HepG2 (cell line): ENCODE data around the gene ZSCAN1. TPM values are rescaled to one million over a fixed set of nuclear protein-coding genes. Genes with fewer than 3 reads are reported as not detected.

Experiments used
- CHCHD3 ChIP-seq: sonication (generic); formaldehyde crosslinking; IDR thresholded peaks from 2 replicates; pipeline ENCODE4 v1.8.0; 2022; ENCODE audit warnings: mild to moderate bottlenecking, missing genetic modification reagents, moderate library complexity
- DNMT1 ChIP-seq: sonication (generic); formaldehyde crosslinking; IDR thresholded peaks from 2 replicates; pipeline ENCODE4 v1.5.1; 2020; ENCODE audit warnings: mild to moderate bottlenecking, missing genetic modification reagents
- FOXA1 ChIP-seq, 2 experiments: fragments of 450-650 bp in 1 of 2; sonication (generic) in 1 of 2; formaldehyde crosslinking in 1 of 2; IDR thresholded peaks; 2 replicates each; pipeline versions ENCODE4 v1.4.0 to v1.6.1; 2016 to 2020; ENCODE audit warnings: missing genetic modification reagents in 1 of 2
- FOXK2 ChIP-seq: fragments of 450-650 bp; IDR thresholded peaks from 2 replicates; pipeline ENCODE4 v1.6.1; 2016
- HMGXB4 ChIP-seq, 2 experiments: sonication (generic) in 1 of 2; formaldehyde crosslinking in 1 of 2; IDR thresholded peaks; 2 replicates each; pipeline versions ENCODE4 v1.4.0 to v1.6.1; 2018 to 2020; ENCODE audit warnings: missing genetic modification reagents in 2 of 2, borderline replicate concordance in 1 of 2, low read depth in 1 of 2, mild to moderate bottlenecking in 1 of 2, missing biosample characterization in 1 of 2
- HNF4A ChIP-seq: sonication (generic); formaldehyde crosslinking; IDR thresholded peaks from 2 replicates; pipeline ENCODE4 v1.4.0; 2020; ENCODE audit warnings: missing genetic modification reagents
- HOXD1 ChIP-seq: sonication (generic); formaldehyde crosslinking; IDR thresholded peaks from 2 replicates; pipeline ENCODE4 v1.5.0; 2020; ENCODE audit warnings: missing genetic modification reagents
- NCOA2 ChIP-seq: sonication (generic); formaldehyde crosslinking; IDR thresholded peaks from 2 replicates; pipeline ENCODE4 v1.8.0; 2022; ENCODE audit warnings: inconsistent platforms
- SALL1 ChIP-seq: sonication (generic); formaldehyde crosslinking; IDR thresholded peaks from 2 replicates; pipeline ENCODE4 v1.8.0; 2022; ENCODE audit warnings: mild to moderate bottlenecking, missing genetic modification reagents
- ZC3H13 ChIP-seq: sonication (generic); formaldehyde crosslinking; IDR thresholded peaks from 2 replicates; pipeline ENCODE4 v1.8.1; 2023; ENCODE audit warnings: mild to moderate bottlenecking, missing genetic modification reagents, moderate library complexity
- ZNF160 ChIP-seq: sonication (generic); formaldehyde crosslinking; IDR thresholded peaks from 2 replicates; pipeline ENCODE4 v1.8.0; 2022; ENCODE audit warnings: mild to moderate bottlenecking, inconsistent platforms, missing genetic modification reagents
- ZNF256 ChIP-seq: sonication (generic); formaldehyde crosslinking; conservative IDR thresholded peaks from 2 replicates; pipeline ENCODE4 v1.4.0; 2020; ENCODE audit warnings: missing genetic modification reagents
- ZNF33B ChIP-seq: sonication (generic); formaldehyde crosslinking; IDR thresholded peaks from 2 replicates; pipeline ENCODE4 v1.5.1; 2020; ENCODE audit warnings: mild to moderate bottlenecking, missing genetic modification reagents
- ZNF430 ChIP-seq: sonication (generic); formaldehyde crosslinking; IDR thresholded peaks from 2 replicates; pipeline ENCODE4 v1.9.0; 2021; ENCODE audit warnings: mild to moderate bottlenecking, missing genetic modification reagents
- ZNF501 ChIP-seq: sonication (generic); formaldehyde crosslinking; IDR thresholded peaks from 2 replicates; pipeline ENCODE4 v1.5.1; 2020; ENCODE audit warnings: mild to moderate bottlenecking, moderate library complexity, missing genetic modification reagents
- ZNF549 ChIP-seq: sonication (generic); formaldehyde crosslinking; IDR thresholded peaks from 2 replicates; pipeline ENCODE4 v1.5.0; 2020; ENCODE audit warnings: missing genetic modification reagents
- ZNF572 ChIP-seq: sonication (generic); formaldehyde crosslinking; IDR thresholded peaks from 2 replicates; pipeline ENCODE4 v1.5.1; 2020; ENCODE audit warnings: mild to moderate bottlenecking, missing genetic modification reagents
- ZNF605 ChIP-seq: sonication (generic); formaldehyde crosslinking; IDR thresholded peaks from 2 replicates; pipeline ENCODE4 v1.8.0; 2022; ENCODE audit warnings: mild to moderate bottlenecking, missing genetic modification reagents
- ZNF749 ChIP-seq: sonication (generic); formaldehyde crosslinking; IDR thresholded peaks from 2 replicates; pipeline ENCODE4 v1.8.0; 2022; ENCODE audit warnings: mild to moderate bottlenecking, missing genetic modification reagents, moderate library complexity, borderline replicate concordance
- ZNF782 ChIP-seq: sonication (generic); formaldehyde crosslinking; IDR thresholded peaks from 2 replicates; pipeline ENCODE4 v1.4.0; 2020; ENCODE audit warnings: missing genetic modification reagents, mild to moderate bottlenecking, borderline replicate concordance
- ZNF788 ChIP-seq: sonication (generic); formaldehyde crosslinking; IDR thresholded peaks from 2 replicates; pipeline ENCODE4 v1.5.0; 2020; ENCODE audit warnings: mild to moderate bottlenecking, missing genetic modification reagents, borderline replicate concordance
- ZNF790 ChIP-seq: sonication (generic); formaldehyde crosslinking; IDR thresholded peaks from 2 replicates; pipeline ENCODE4 v1.8.0; 2022; ENCODE audit warnings: missing genetic modification reagents, mild to moderate bottlenecking, borderline replicate concordance
- polyA plus RNA-seq, 8 experiments: library from polyadenylated mRNA; depleted of rRNA in 3 of 8; stranded (reverse) in 7 of 8; unstranded in 1 of 8; fragments of >200 nt; fragmentation: Illumina TruSeq in 4 of 8; extraction: Trizol in 4 of 8; gene quantifications; 2 replicates each; pipeline versions ENCODE4 v1.2.1 to v1.2.3, GENCODE V29; 2011 to 2016; ENCODE audit warnings: low read depth in 4 of 8, missing spikeins in 1 of 8, mixed read lengths in 1 of 8; ENCODE audit not compliant: insufficient read depth in 1 of 8
- total RNA-seq, 5 experiments: library from RNA; depleted of rRNA; stranded (reverse); fragments of >200 nt; fragmentation: Illumina TruSeq; extraction: Trizol; gene quantifications; 2 replicates each; pipeline ENCODE4 v1.2.3, GENCODE V29; 2016; ENCODE audit warnings: low read depth in 1 of 5
- TF ChIP-seq, protein P1 (sequence below): sonication (generic); formaldehyde crosslinking; IDR thresholded peaks from 2 replicates; pipeline ENCODE4 v1.5.0; 2020; ENCODE audit warnings: missing genetic modification reagents
- TF ChIP-seq, protein P2 (sequence below): sonication (generic); formaldehyde crosslinking; IDR thresholded peaks from 2 replicates; pipeline ENCODE4 v1.5.1; 2020; ENCODE audit warnings: missing genetic modification reagents, mild to moderate bottlenecking, borderline replicate concordance
- TF ChIP-seq, protein P3 (sequence below): IDR thresholded peaks from 2 replicates; pipeline ENCODE4 v1.6.1; 2018; ENCODE audit warnings: missing genetic modification reagents

ZSCAN1 gene
- total and polyA plus RNA-seq, 2 of the 13 experiments (the other 11 are each of a cell fraction or from before 2014, with no cell fraction given), result not detected

GRCh38 chr19:58002384-58003173 lies 31.2 kb upstream of the ZSCAN1 start, which contains the start of gene ZNF606 (continued):
- TF ChIP-seq SALL1 (CRISPR knock-in tag), result peak; percentile 62; the same call in 1 of the 2 replicates
- TF ChIP-seq ZNF749, result peak; percentile 20; the same call in 1 of the 2 replicates
- TF ChIP-seq HOXD1 (CRISPR knock-in tag), result peak; percentile 92
- peak; percentile 23; the same call in 1 of the 2 replicates for TF ChIP-seq ZNF160
- no peak; the same call in 1 of the 2 replicates for TF ChIP-seq ZNF256
- TF ChIP-seq, protein P1, sequence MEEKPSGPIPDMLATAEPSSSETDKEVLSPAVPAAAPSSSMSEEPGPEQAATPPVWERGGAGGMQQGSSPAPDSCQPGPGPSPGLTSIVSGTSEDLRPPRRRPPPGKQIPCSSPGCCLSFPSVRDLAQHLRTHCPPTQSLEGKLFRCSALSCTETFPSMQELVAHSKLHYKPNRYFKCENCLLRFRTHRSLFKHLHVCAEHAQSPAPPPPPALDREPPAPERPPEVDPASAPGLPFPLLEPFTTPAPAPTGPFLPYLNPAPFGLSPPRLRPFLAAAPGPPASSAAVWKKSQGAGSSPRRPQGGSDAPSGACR (CRISPR knock-in tag), result peak; percentile 97
- no peak for TF ChIP-seq FOXA1 (IDR thresholded peaks at IDR 0.05)
- TF ChIP-seq FOXA1 (CRISPR knock-in tag; IDR thresholded peaks at IDR 0.05), result no peak
- TF ChIP-seq NCOA2 (CRISPR knock-in tag), result peak; percentile 68; the same call in 1 of the 2 replicates
- peak; percentile 50; the same call in 1 of the 2 replicates for TF ChIP-seq ZNF33B (CRISPR knock-in tag)
- peak; percentile 60; the same call in 1 of the 2 replicates for TF ChIP-seq ZNF549 (CRISPR knock-in tag)
- peak; percentile 92 for TF ChIP-seq ZNF790 (CRISPR knock-in tag)
- TF ChIP-seq, protein P2, sequence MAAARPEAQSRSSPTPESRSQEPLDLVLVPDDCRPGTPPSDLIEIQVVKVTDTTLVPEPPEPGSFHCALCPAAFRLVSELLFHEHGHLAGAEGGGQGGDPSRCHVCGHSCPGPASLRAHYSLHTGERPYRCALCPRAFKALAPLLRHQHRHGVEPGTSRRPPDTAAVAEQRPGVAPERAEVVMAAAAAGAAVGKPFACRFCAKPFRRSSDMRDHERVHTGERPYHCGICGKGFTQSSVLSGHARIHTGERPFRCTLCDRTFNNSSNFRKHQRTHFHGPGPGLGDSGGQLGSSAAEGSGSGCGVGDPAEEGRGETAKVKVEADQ (CRISPR knock-in tag), result no peak
- peak; percentile 82; the same call in 1 of the 2 replicates for TF ChIP-seq ZNF788
- TF ChIP-seq FOXK2, result no peak
- TF ChIP-seq ZNF430, result peak; percentile 93
- peak; percentile 93 for TF ChIP-seq ZNF605 (CRISPR knock-in tag)
- TF ChIP-seq ZNF501 (CRISPR knock-in tag), result peak; percentile 94
- TF ChIP-seq DNMT1 (CRISPR knock-in tag), result no peak
- TF ChIP-seq HNF4A, result peak; percentile 4; the same call in 1 of the 2 replicates
- no peak for TF ChIP-seq ZNF572 (CRISPR knock-in tag)
- TF ChIP-seq ZC3H13 (CRISPR knock-in tag), result peak; percentile 73; the same call in 1 of the 2 replicates
- peak; percentile 91 to 92; a peak in 3 of 4 replicates for TF ChIP-seq HMGXB4 (CRISPR knock-in tag; IDR thresholded peaks at IDR 0.05; ENCODE audit: borderline replicate concordance in 1 of 2, low read depth in 1 of 2)
- TF ChIP-seq, protein P3, sequence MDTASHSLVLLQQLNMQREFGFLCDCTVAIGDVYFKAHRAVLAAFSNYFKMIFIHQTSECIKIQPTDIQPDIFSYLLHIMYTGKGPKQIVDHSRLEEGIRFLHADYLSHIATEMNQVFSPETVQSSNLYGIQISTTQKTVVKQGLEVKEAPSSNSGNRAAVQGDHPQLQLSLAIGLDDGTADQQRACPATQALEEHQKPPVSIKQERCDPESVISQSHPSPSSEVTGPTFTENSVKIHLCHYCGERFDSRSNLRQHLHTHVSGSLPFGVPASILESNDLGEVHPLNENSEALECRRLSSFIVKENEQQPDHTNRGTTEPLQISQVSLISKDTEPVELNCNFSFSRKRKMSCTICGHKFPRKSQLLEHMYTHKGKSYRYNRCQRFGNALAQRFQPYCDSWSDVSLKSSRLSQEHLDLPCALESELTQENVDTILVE, result peak; percentile 79; the same call in 1 of the 2 replicates
- TF ChIP-seq CHCHD3, result 0 out of 2 replicates have a peak, but pooled peaks have one; percentile 18
- TF ChIP-seq ZNF782 (CRISPR knock-in tag), result peak; percentile 41; the same call in 1 of the 2 replicates
